Measurements from ENCODE around the gene UBTF. TPM values are rescaled to one million over a fixed set of nuclear protein-coding genes. Genes with fewer than 3 reads are reported as not detected.
A peak's percentile ranks its signal among the peaks of the same experiment; 100 is the strongest.

The UBTF gene
- total RNA-seq, 1 donor from 2014 or later: 62.1 TPM

GRCh38 chr17:44176257-44176656 lies 43.2 kb downstream of the UBTF start:
- H3K27ac Mint-ChIP-seq (ENCODE audit: unreplicated experiment): no peak overlapping the region
- peaks cover 8% of the 10 kb centered on the region for H3K36me3 Mint-ChIP-seq (ENCODE audit: low read depth)
- no peaks in the 10 kb centered on the region for H3K4me1 Mint-ChIP-seq (ENCODE audit: low read depth)
- no peak overlapping the region for H3K4me3 Mint-ChIP-seq (ENCODE audit: unreplicated experiment)
- no peak for DNase-seq (ENCODE audit: low spot score)
- TF ChIP-seq CTCF (IDR thresholded peaks at IDR 0.05): no peak
- no peaks in the 10 kb centered on the region for H3K27me3 Mint-ChIP-seq (ENCODE audit: low read depth)
- no peaks in the 10 kb centered on the region for H3K9me3 Mint-ChIP-seq (ENCODE audit: low read depth)

GRCh38 chr17:44174427-44174826 lies 45.0 kb downstream of the UBTF start:
- Mint-ChIP-seq H3K27ac (ENCODE audit: unreplicated experiment) (no peak overlapping the region), H3K4me1 (ENCODE audit: low read depth) (peaks cover 9% of the 10 kb centered on the region), H3K27me3 (ENCODE audit: low read depth) (no peaks in the 10 kb centered on the region), H3K4me3 (ENCODE audit: unreplicated experiment) (no peak overlapping the region), H3K9me3 (ENCODE audit: low read depth) (no peaks in the 10 kb centered on the region), H3K36me3 (ENCODE audit: low read depth) (peaks cover 8% of the 10 kb centered on the region)
- DNase-seq (ENCODE audit: low spot score): no peak
- no peak for TF ChIP-seq CTCF (IDR thresholded peaks at IDR 0.05)

GRCh38 chr17:44171931-44172455 lies 47.5 kb downstream of the UBTF start:
- no peaks in the 10 kb centered on the region for H3K27me3 Mint-ChIP-seq (ENCODE audit: low read depth)
- H3K9me3 Mint-ChIP-seq (ENCODE audit: low read depth): no peaks in the 10 kb centered on the region
- DNase-seq (ENCODE audit: low spot score): no peak
- peaks cover 16% of the 10 kb centered on the region for H3K4me1 Mint-ChIP-seq (ENCODE audit: low read depth)
- TF ChIP-seq CTCF (IDR thresholded peaks at IDR 0.05): no peak
- H3K27ac Mint-ChIP-seq (ENCODE audit: unreplicated experiment): peak overlapping the region; percentile 57
- no peak overlapping the region for H3K4me3 Mint-ChIP-seq (ENCODE audit: unreplicated experiment)
- H3K36me3 Mint-ChIP-seq (ENCODE audit: low read depth): peaks cover 5% of the 10 kb centered on the region

DNA sequence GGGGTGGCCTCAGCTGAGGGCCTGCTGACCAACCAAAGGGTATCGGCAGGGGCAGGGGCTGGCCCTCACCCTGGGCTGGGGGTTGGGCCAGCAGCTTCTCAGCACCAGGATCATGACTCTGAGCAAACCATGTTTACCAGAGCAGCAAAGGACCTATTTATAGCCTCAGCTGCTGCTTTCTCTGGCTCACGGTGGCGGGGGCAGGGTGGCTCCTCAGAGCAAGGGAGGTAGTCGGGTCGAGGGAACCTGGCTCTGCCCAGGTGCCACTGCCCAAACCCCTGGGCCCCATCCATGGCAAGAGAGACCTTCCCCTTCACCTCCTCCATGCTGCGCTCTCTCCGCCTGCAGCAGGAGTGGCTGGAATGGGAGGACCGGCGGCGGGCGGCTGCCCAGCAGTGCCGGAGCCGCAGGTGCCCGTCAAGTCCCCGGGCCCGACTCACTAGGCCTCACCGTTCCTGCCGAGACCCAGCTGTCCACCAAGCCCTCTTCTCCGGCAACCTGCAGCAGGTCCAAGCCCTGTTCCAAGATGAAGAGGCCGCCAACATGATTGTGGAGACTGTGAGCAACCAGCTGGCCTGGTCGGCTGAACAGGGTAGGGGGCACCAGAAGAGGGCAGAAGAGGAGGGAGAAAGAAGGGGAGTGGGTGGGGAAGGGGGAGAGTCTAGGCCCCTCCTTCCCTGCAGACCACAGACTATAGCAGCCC lies 48.8 kb downstream of the UBTF start, which contains the start of gene ASB16:
Gene ASB16 (plus strand): TSS at position 206 of the 703 bp plus-strand sequence. CDS start 86 bp downstream, at position 292.
- no peak for TF ChIP-seq CTCF (IDR thresholded peaks at IDR 0.05)
- DNase-seq (ENCODE audit: low spot score): no peak
- Mint-ChIP-seq H3K36me3 (ENCODE audit: low read depth) (peaks cover 1% of the 10 kb centered on the region), H3K27me3 (ENCODE audit: low read depth) (no peaks in the 10 kb centered on the region), H3K4me1 (ENCODE audit: low read depth) (peaks cover 16% of the 10 kb centered on the region), H3K4me3 (ENCODE audit: unreplicated experiment) (no peak within 1 kb of the TSS), H3K27ac (ENCODE audit: unreplicated experiment) (peak within 1 kb of the TSS; percentile 12), H3K9me3 (ENCODE audit: low read depth) (no peaks in the 10 kb centered on the region)

DNA sequence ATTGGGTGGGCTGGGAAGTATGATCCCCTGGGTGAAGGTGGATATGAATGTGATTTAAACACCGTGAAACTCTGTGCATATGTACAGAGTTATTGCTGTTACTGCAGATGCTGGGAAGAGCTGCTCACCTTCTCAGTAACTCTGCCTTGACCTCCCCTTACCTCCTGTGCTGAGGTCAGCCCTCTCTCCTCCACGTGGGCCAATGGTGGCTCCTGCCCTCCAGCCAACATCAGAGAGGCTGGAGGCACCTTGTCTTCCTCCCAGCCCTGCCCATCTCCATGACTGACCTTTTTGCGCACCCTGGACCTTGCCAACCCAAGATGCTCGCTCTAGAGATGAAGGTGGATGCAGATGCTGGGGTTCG lies 49.4 kb downstream of the UBTF start:
- no peak for DNase-seq (ENCODE audit: low spot score)
- Mint-ChIP-seq H3K4me1 (ENCODE audit: low read depth) (peaks cover 16% of the 10 kb centered on the region), H3K27me3 (ENCODE audit: low read depth) (no peaks in the 10 kb centered on the region), H3K27ac (ENCODE audit: unreplicated experiment) (no peak overlapping the region), H3K4me3 (ENCODE audit: unreplicated experiment) (no peak overlapping the region), H3K36me3 (ENCODE audit: low read depth) (no peaks in the 10 kb centered on the region), H3K9me3 (ENCODE audit: low read depth) (no peaks in the 10 kb centered on the region)
- TF ChIP-seq CTCF (IDR thresholded peaks at IDR 0.05): no peak

Measured in chondrocyte (in vitro differentiated cells).